ENCODE results near the gene C2.
"Not testable (repeated sequence)": the region's sequence is repeated elsewhere in the genome, so short reads cannot be mapped to it uniquely, and the experiment has no call there.

Gene C2

DNA sequence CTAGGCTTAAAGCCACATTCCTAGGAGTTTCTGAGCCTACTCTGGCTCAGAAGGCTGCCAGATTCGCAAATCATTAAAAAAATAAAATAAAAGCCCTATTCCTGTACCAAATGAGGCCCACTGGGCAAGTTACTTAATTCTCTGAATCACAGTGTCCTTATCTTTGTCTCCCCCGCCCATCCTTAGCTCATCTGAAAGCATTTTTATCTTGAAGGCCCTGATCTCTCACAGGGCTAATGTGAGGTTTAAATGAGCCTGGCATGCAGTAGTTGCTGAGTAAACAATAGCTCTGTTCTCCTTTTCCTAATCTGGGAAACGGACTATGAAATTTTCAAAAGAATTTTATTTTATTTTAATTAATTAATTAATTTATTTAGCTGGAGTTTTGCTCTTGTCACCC is 23.6 kb upstream of the C2 start:
- TF ChIP-seq EZH2 (IDR thresholded peaks at IDR 0.05; ENCODE audit: borderline replicate concordance, low read depth, low read length, severe bottlenecking) (no peak), CTCF (IDR thresholded peaks at IDR 0.05; ENCODE audit: borderline replicate concordance, extremely low read depth, low read length, poor library complexity, severe bottlenecking) (no peak)
- no peaks in the 10 kb centered on the region for H3K9me3 ChIP-seq (ENCODE audit: insufficient read depth, low read length, severe bottlenecking)
- ATAC-seq (ENCODE audit: insufficient read depth, low read depth) (no peak), DNase-seq (no peak)
- H3K4me3 ChIP-seq (ENCODE audit: low read depth in 1 of 2, low read length in 2 of 2): no peak overlapping the region
- H3K36me3 ChIP-seq (ENCODE audit: insufficient read depth, low read length): peaks cover 8% of the 10 kb centered on the region
- H4K20me1 ChIP-seq (ENCODE audit: insufficient read depth, low read length): peaks cover 3% of the 10 kb centered on the region; the same call in 1 of the 2 replicates
- no peak overlapping the region for H3K27ac ChIP-seq (ENCODE audit: low read length)
- H3K9ac ChIP-seq (ENCODE audit: low read depth, low read length): no peak overlapping the region
- peaks cover 34% of the 10 kb centered on the region for H3K4me1 ChIP-seq (ENCODE audit: insufficient read depth, low read length)
- H3K79me2 ChIP-seq (ENCODE audit: insufficient read depth, low read length): peaks cover 24% of the 10 kb centered on the region
- no peak overlapping the region for H3K4me2 ChIP-seq (ENCODE audit: insufficient read depth, low read length)
- H2AFZ ChIP-seq (ENCODE audit: low read depth, low read length): no peak overlapping the region
- peaks cover 4% of the 10 kb centered on the region for H3K27me3 ChIP-seq (ENCODE audit: insufficient read depth, low read length, poor library complexity)

DNA sequence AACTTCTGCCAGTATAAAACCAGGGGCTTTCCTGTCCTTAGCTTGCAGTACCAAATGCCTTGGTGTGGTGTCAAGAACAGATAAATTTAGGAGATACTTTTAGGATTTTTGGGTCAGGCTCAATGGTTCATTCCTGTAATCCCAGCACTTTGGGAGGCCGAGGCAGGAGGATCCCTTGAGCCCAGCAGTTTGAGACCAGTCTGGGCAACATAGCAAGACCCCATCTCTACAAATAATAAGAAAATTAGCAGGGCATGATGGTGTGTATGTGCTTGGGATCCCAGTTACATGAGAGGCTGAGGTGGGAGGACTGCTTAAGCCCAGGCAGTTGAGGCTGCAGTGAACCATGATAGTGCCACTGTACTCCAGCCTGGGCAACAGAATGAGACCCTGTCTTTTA is 22.5 kb upstream of the C2 start:
- no peak for ATAC-seq (ENCODE audit: insufficient read depth, low read depth)
- H3K79me2 ChIP-seq (ENCODE audit: insufficient read depth, low read length): peaks cover 13% of the 10 kb centered on the region
- DNase-seq: no peak
- no peak overlapping the region for H3K27ac ChIP-seq (ENCODE audit: low read length)
- no peaks in the 10 kb centered on the region for H3K9me3 ChIP-seq (ENCODE audit: insufficient read depth, low read length, severe bottlenecking)
- no peaks in the 10 kb centered on the region for H4K20me1 ChIP-seq (ENCODE audit: insufficient read depth, low read length)
- H3K36me3 ChIP-seq (ENCODE audit: insufficient read depth, low read length): peaks cover 4% of the 10 kb centered on the region; the same call in 1 of the 2 replicates
- no peak overlapping the region for H3K9ac ChIP-seq (ENCODE audit: low read depth, low read length)
- H3K4me3 ChIP-seq (ENCODE audit: low read depth in 1 of 2, low read length in 2 of 2): no peak overlapping the region
- H3K4me2 ChIP-seq (ENCODE audit: insufficient read depth, low read length): no peak overlapping the region
- peaks cover 4% of the 10 kb centered on the region for H3K27me3 ChIP-seq (ENCODE audit: insufficient read depth, low read length, poor library complexity)
- no peak overlapping the region for H2AFZ ChIP-seq (ENCODE audit: low read depth, low read length)
- TF ChIP-seq CTCF (IDR thresholded peaks at IDR 0.05; ENCODE audit: borderline replicate concordance, extremely low read depth, low read length, poor library complexity, severe bottlenecking) (no peak), EZH2 (IDR thresholded peaks at IDR 0.05; ENCODE audit: borderline replicate concordance, low read depth, low read length, severe bottlenecking) (no peak)
- H3K4me1 ChIP-seq (ENCODE audit: insufficient read depth, low read length): peaks cover 23% of the 10 kb centered on the region

DNA sequence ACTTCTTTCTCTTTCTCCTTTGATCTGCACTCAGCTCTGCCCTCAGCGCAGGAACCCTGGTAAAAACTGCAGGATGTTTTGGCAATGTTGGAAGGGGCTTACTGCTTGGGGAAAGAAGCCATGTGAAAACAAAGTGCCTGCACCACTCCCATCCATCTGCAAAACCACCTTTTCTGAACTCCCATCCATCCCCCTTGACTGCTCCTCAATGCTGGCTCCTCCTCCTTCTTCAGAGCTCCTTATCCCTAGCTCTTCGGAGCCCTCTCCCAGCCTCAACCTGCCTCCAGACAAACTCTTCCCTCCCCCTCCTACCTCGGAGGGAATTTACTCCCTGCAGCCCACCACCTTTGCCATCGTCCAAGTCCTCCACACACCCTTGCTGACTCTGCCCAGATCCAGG is 21.4 kb upstream of the C2 start:
- ATAC-seq (ENCODE audit: insufficient read depth, low read depth) (no peak), DNase-seq (no peak)
- H3K4me2 ChIP-seq (ENCODE audit: insufficient read depth, low read length): no peak overlapping the region
- H3K9me3 ChIP-seq (ENCODE audit: insufficient read depth, low read length, severe bottlenecking): no peaks in the 10 kb centered on the region
- peaks cover 14% of the 10 kb centered on the region for H3K4me1 ChIP-seq (ENCODE audit: insufficient read depth, low read length)
- TF ChIP-seq EZH2 (IDR thresholded peaks at IDR 0.05; ENCODE audit: borderline replicate concordance, low read depth, low read length, severe bottlenecking) (no peak), CTCF (IDR thresholded peaks at IDR 0.05; ENCODE audit: borderline replicate concordance, extremely low read depth, low read length, poor library complexity, severe bottlenecking) (no peak)
- no peaks in the 10 kb centered on the region; the same call in 1 of the 2 replicates for H3K36me3 ChIP-seq (ENCODE audit: insufficient read depth, low read length)
- peaks cover 4% of the 10 kb centered on the region for H3K27me3 ChIP-seq (ENCODE audit: insufficient read depth, low read length, poor library complexity)
- no peaks in the 10 kb centered on the region for H4K20me1 ChIP-seq (ENCODE audit: insufficient read depth, low read length)
- H3K27ac ChIP-seq (ENCODE audit: low read length): no peak overlapping the region
- H3K4me3 ChIP-seq (ENCODE audit: low read depth in 1 of 2, low read length in 2 of 2): no peak overlapping the region
- H3K79me2 ChIP-seq (ENCODE audit: insufficient read depth, low read length): peaks cover 6% of the 10 kb centered on the region
- no peak overlapping the region for H2AFZ ChIP-seq (ENCODE audit: low read depth, low read length)
- no peak overlapping the region for H3K9ac ChIP-seq (ENCODE audit: low read depth, low read length)

DNA sequence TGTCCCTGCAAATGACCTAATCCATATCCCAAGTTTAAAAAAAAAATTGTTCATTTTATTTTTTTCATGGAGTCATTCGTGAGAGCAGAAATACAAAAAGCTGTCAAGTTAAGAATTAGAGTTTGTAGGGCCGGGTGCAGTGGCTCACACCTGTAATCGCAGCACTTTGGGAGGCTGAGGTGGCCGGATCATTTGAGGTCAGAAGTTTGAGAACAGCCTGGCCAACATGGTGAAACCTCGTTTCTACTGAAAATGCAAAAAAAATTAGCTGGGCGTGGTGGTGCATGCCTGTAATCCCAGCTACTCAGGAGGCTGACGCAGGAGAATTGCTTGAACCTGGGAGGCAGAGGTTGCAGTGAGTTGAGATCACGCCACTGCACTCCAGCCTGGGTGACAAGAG is 20.8 kb upstream of the C2 start:
- H3K4me2 ChIP-seq (ENCODE audit: insufficient read depth, low read length); H3K27ac ChIP-seq (ENCODE audit: low read length); H3K79me2 ChIP-seq (ENCODE audit: insufficient read depth, low read length); H2AFZ ChIP-seq (ENCODE audit: low read depth, low read length); H3K9me3 ChIP-seq (ENCODE audit: insufficient read depth, low read length, severe bottlenecking); H3K27me3 ChIP-seq (ENCODE audit: insufficient read depth, low read length, poor library complexity); H3K4me3 ChIP-seq (ENCODE audit: low read depth in 1 of 2, low read length in 2 of 2); H3K9ac ChIP-seq (ENCODE audit: low read depth, low read length); H3K36me3 ChIP-seq (ENCODE audit: insufficient read depth, low read length); ATAC-seq (ENCODE audit: insufficient read depth, low read depth); H4K20me1 ChIP-seq (ENCODE audit: insufficient read depth, low read length); DNase-seq: not testable (repeated sequence)
- peaks cover 10% of the 10 kb centered on the region for H3K4me1 ChIP-seq (ENCODE audit: insufficient read depth, low read length)
